Fibroblast of lung (primary cell): ENCODE data around the gene SOX12.

Experiments
- CTCF ChIP-seq, 2 donors: IDR thresholded peaks in 1 of 2; conservative IDR thresholded peaks in 1 of 2; 1 replicate in 1 of 2; 2 replicates in 1 of 2; pipeline ENCODE4 v1.5.1; 2011 to 2012; ENCODE audit warnings: low read length in 2 of 2, control low read depth in 1 of 2, inconsistent platforms in 1 of 2, low read depth in 1 of 2, mild to moderate bottlenecking in 1 of 2
- EZH2 ChIP-seq: IDR thresholded peaks from 2 replicates; pipeline ENCODE4 v1.5.1; 2012; ENCODE audit warnings: low read length, control low read depth, mild to moderate bottlenecking; ENCODE audit errors: missing control alignments

- TF ChIP-seq CTCF (conservative IDR thresholded peaks at IDR 0.05 in 1 of 2, IDR thresholded peaks at IDR 0.05 in 1 of 2; ENCODE audit: low read depth in 1 of 2, low read length in 2 of 2) = no peak
- no peak for TF ChIP-seq EZH2
Observed at GRCh38 chr20:375265-375889, 50.0 kb downstream of the SOX12 start.
